Activated naive CD8-positive, alpha-beta T cell treated with anti-CD3 and anti-CD28 coated beads for 36 hours (primary cell): ENCODE measurements around the gene MRPL1. TPM values are rescaled to one million over a fixed set of nuclear protein-coding genes. Genes with fewer than 3 reads are reported as not detected.
"Not testable (repeated sequence)": the region's sequence is repeated elsewhere in the genome, so short reads cannot be mapped to it uniquely, and the experiment has no call there.

Experiments
- DNase-seq: peaks from one replicate; pipeline ENCODE4 v3.0.0; 2021
- H3K27ac Mint-ChIP-seq: one replicate; pipeline ENCODE4 v1.8.0; 2022; ENCODE audit warnings: mild to moderate bottlenecking, moderate library complexity, mixed read lengths
- H3K27me3 Mint-ChIP-seq: one replicate; pipeline ENCODE4 v1.8.0; 2022; ENCODE audit warnings: mild to moderate bottlenecking, mixed read lengths
- H3K36me3 Mint-ChIP-seq: one replicate; pipeline ENCODE4 v1.8.0; 2021; ENCODE audit warnings: mild to moderate bottlenecking, mixed read lengths
- H3K4me1 Mint-ChIP-seq: one replicate; pipeline ENCODE4 v1.8.0; 2021; ENCODE audit warnings: mixed read lengths
- H3K4me3 Mint-ChIP-seq: one replicate; pipeline ENCODE4 v1.8.0; 2022; ENCODE audit warnings: mild to moderate bottlenecking, moderate library complexity, mixed read lengths
- H3K9me3 Mint-ChIP-seq: one replicate; pipeline ENCODE4 v1.8.0; 2022; ENCODE audit warnings: mixed read lengths
- total RNA-seq, 2 experiments: library from RNA; stranded (reverse); gene quantifications; one replicate each; pipeline ENCODE4 v1.2.3, GENCODE V29; 2021

Gene MRPL1
- total RNA-seq, 2 experiments from 2014 or later, result 103 to 112 TPM

- no peak overlapping the region for H3K4me3 Mint-ChIP-seq
- H3K9me3 Mint-ChIP-seq, result peaks cover 18% of the 10 kb centered on the region
- peak overlapping the region; percentile 6 for H3K27ac Mint-ChIP-seq
- no peak for DNase-seq
- peaks cover 23% of the 10 kb centered on the region for H3K4me1 Mint-ChIP-seq
- peaks cover 64% of the 10 kb centered on the region for H3K36me3 Mint-ChIP-seq
- H3K27me3 Mint-ChIP-seq, result no peaks in the 10 kb centered on the region
These were observed 59.1 kb downstream of the MRPL1 start for GRCh38 chr4:77921701-77922100.

- Mint-ChIP-seq H3K36me3 (peaks cover 64% of the 10 kb centered on the region), H3K9me3 (peaks cover 18% of the 10 kb centered on the region), H3K4me1 (peaks cover 19% of the 10 kb centered on the region), H3K4me3 (no peak overlapping the region), H3K27ac (no peak overlapping the region), H3K27me3 (no peaks in the 10 kb centered on the region)
- DNase-seq, result no peak
These were observed 59.8 kb downstream of the MRPL1 start for GRCh38 chr4:77922158-77923094.

DNA sequence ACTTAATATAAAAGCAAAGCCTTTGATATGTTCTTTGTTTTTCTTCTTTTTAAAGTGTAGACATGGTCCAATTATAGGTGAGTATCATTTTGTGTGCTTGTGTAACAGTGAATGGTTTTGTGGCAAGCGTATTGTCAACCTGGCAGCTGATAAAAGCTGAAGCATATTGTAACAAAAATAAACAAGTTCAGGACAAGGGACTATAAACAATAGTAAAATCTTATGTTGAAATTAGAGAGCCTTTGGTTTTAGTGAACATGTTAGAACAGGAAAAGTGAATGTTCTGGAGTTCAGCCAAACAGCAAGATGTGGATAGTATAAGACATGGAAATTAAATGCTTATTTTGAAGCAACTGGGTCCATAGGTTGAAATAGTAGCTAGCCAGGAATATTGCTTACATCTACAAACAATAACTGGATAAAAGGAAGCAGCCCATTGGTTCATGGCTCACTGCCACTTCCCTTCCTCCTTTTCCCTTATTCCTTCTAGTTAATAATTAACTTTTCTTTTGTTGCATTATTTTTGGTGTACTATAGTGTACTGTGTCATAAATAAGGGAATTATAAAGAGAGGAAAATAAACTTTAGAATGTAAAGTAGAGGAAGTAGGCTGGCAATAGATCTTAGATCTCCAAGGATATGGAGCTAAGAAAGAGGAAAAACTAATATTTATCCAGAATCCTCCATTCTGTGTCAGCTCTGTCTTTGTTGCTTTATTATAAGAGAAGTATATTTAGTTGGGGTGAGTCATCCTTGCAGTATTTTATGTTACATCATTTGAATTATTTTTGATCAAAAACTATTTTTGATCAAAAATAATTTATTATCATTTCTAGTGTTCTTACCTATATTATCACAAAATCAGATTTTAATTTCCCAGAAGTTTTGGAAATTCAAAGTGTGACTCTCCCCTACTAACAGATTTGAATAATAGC, 65.6 kb downstream of the MRPL1 start:
- Mint-ChIP-seq H3K27me3 (no peaks in the 10 kb centered on the region), H3K9me3 (peaks cover 14% of the 10 kb centered on the region), H3K27ac (peak overlapping the region; percentile 38), H3K4me1 (peaks cover 2% of the 10 kb centered on the region), H3K4me3 (no peak overlapping the region), H3K36me3 (peaks cover 44% of the 10 kb centered on the region)
- no peak for DNase-seq

GRCh38 chr4:77930154-77930639, 67.6 kb downstream of the MRPL1 start:
- Mint-ChIP-seq H3K36me3 (peaks cover 43% of the 10 kb centered on the region), H3K27ac (no peak overlapping the region), H3K4me3 (no peak overlapping the region), H3K4me1 (peaks cover 2% of the 10 kb centered on the region), H3K9me3 (peaks cover 6% of the 10 kb centered on the region), H3K27me3 (no peaks in the 10 kb centered on the region)
- DNase-seq, result no peak

DNA sequence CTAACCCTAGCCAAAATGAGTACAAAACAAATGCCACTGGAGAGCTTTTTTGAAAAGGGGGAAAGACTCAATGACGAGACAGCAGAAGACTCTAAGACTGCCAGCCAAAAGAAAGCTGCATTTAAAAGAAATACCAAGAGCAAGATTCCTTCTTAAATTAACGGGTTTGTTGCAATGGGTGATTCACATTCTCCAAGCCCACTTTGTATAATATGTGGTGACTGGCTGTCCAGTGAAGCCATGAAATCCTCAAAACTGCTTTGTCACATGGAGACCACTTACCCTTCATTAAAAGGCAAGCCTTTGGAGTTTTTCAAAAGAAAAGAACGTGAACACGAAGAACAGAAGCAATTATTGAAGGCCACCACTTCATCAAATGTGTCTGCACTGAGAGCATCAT, 68.2 kb downstream of the MRPL1 start:
- peaks cover 2% of the 10 kb centered on the region for H3K4me1 Mint-ChIP-seq
- H3K27ac Mint-ChIP-seq, result no peak overlapping the region
- no peak for DNase-seq
- peaks cover 36% of the 10 kb centered on the region for H3K36me3 Mint-ChIP-seq
- no peaks in the 10 kb centered on the region for H3K27me3 Mint-ChIP-seq
- no peak overlapping the region for H3K4me3 Mint-ChIP-seq
- peaks cover 2% of the 10 kb centered on the region for H3K9me3 Mint-ChIP-seq

GRCh38 chr4:77931452-77932135, 69.0 kb downstream of the MRPL1 start:
- Mint-ChIP-seq H3K4me3 (no peak overlapping the region), H3K36me3 (peaks cover 34% of the 10 kb centered on the region), H3K27me3 (no peaks in the 10 kb centered on the region), H3K9me3 (no peaks in the 10 kb centered on the region), H3K4me1 (no peaks in the 10 kb centered on the region), H3K27ac (no peak overlapping the region)
- DNase-seq, result no peak

DNA sequence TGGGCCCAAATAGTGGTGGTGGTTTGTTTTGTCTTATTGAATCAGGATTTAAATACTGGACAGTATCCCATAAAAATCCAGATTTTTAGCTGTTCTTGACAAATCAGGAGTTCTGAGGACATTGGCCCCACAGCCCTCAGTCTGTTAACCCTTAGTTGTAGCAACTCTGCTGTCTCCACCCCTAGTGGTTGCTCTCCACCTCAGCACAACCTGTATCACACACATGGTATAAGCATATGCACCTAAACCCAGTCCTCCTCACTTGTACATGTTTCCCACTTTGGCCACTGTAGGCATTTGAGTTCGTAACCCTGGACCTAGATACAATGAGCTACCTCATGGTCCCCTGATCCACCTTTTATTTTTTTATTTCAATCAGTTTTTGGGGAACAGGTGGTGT, 75.9 kb downstream of the MRPL1 start:
- Mint-ChIP-seq H3K27ac (no peak overlapping the region), H3K4me1 (peaks cover 13% of the 10 kb centered on the region), H3K9me3 (peaks cover 22% of the 10 kb centered on the region), H3K27me3 (no peaks in the 10 kb centered on the region), H3K36me3 (peaks cover 79% of the 10 kb centered on the region), H3K4me3 (no peak overlapping the region)
- DNase-seq, result no peak

GRCh38 chr4:77945929-77946328, 83.3 kb downstream of the MRPL1 start:
- H3K4me3 Mint-ChIP-seq, H3K27me3 Mint-ChIP-seq, H3K27ac Mint-ChIP-seq, H3K4me1 Mint-ChIP-seq, DNase-seq: not testable (repeated sequence)
- peaks cover 54% of the 10 kb centered on the region for H3K36me3 Mint-ChIP-seq
- H3K9me3 Mint-ChIP-seq, result peaks cover 28% of the 10 kb centered on the region

DNA sequence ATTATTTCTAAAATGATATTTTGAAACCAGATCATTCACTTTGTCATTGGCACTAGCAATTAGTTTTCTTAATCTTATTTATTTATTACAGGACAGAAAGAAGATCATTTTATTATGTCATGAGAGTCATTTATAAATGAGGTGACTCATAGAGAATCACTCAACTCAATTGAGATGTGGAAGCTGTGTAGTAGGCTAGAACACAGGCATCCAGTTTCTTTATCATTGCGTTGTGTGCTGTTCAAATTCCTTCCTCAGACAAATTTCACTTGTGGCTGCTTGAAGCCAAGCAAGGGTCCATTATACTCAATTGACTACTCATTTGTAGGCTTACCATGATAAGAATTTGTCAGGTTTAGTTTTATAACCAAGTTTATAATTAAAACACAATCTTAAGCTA, 87.6 kb downstream of the MRPL1 start:
- peaks cover 4% of the 10 kb centered on the region for H3K9me3 Mint-ChIP-seq
- no peaks in the 10 kb centered on the region for H3K27me3 Mint-ChIP-seq
- H3K4me1 Mint-ChIP-seq, result peaks cover 12% of the 10 kb centered on the region
- peaks cover 35% of the 10 kb centered on the region for H3K36me3 Mint-ChIP-seq
- H3K4me3 Mint-ChIP-seq, result no peak overlapping the region
- DNase-seq, result no peak
- no peak overlapping the region for H3K27ac Mint-ChIP-seq

DNA sequence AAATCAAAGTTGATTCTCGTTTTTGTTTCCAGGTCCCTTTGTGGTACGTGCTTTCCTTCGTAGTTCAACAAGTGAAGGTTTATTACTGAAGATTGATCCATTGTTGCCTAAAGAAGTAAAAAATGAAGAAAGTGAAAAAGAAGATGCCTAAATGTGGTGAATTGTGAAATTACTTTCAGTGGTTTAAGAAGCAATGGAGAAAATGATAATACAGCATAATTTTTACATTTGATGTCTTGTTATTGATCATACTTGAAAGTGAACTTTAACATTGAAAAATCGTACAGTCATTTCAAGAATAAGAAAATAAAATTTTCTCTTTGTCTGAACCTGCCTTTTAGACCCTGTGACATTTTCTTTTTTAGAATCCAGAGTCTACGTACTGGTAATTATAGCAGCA, 89.8 kb downstream of the MRPL1 start:
- no peaks in the 10 kb centered on the region for H3K27me3 Mint-ChIP-seq
- peak overlapping the region; percentile 65 for H3K27ac Mint-ChIP-seq
- no peak overlapping the region for H3K4me3 Mint-ChIP-seq
- no peak for DNase-seq
- H3K36me3 Mint-ChIP-seq, result peaks cover 23% of the 10 kb centered on the region
- H3K9me3 Mint-ChIP-seq, result no peaks in the 10 kb centered on the region
- peaks cover 19% of the 10 kb centered on the region for H3K4me1 Mint-ChIP-seq

DNA sequence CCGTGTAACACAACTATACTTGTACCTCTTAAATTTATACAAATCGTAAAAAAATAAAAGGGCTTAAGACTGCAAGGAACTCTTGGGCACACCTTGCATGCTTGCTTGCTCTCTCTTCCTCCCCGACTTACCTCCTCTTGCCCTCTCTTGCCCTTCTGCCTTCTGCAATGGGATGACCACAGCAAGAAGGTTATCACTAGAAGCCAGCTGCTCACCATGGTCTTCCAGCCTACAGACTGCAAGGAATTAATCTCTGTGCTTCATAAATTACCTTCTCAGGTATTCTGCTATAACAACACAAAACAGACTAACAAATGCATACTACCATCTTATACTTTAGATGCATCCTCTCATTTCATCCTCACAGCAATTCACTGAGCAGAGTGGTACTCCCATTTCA, 92.1 kb downstream of the MRPL1 start:
- Mint-ChIP-seq H3K36me3 (peaks cover 23% of the 10 kb centered on the region), H3K27ac (peak overlapping the region; percentile 75), H3K9me3 (no peaks in the 10 kb centered on the region), H3K4me3 (no peak overlapping the region), H3K27me3 (no peaks in the 10 kb centered on the region), H3K4me1 (peaks cover 21% of the 10 kb centered on the region)
- no peak for DNase-seq

- Mint-ChIP-seq H3K9me3 (no peaks in the 10 kb centered on the region), H3K36me3 (peaks cover 14% of the 10 kb centered on the region), H3K27me3 (no peaks in the 10 kb centered on the region), H3K4me3 (no peak overlapping the region), H3K27ac (peak overlapping the region; percentile 54), H3K4me1 (peaks cover 17% of the 10 kb centered on the region)
- no peak for DNase-seq
These were observed 94.3 kb downstream of the MRPL1 start for GRCh38 chr4:77956917-77957316.

GRCh38 chr4:77958897-77959296, 96.3 kb downstream of the MRPL1 start:
- DNase-seq, result no peak
- Mint-ChIP-seq H3K9me3 (no peaks in the 10 kb centered on the region), H3K4me3 (no peak overlapping the region), H3K27ac (no peak overlapping the region), H3K36me3 (peaks cover 4% of the 10 kb centered on the region), H3K27me3 (no peaks in the 10 kb centered on the region), H3K4me1 (peaks cover 16% of the 10 kb centered on the region)

GRCh38 chr4:77959566-77960338, 97.1 kb downstream of the MRPL1 start:
- Mint-ChIP-seq H3K9me3 (no peaks in the 10 kb centered on the region), H3K4me1 (peaks cover 16% of the 10 kb centered on the region), H3K27ac (no peak overlapping the region), H3K27me3 (no peaks in the 10 kb centered on the region), H3K36me3 (peaks cover 2% of the 10 kb centered on the region), H3K4me3 (no peak overlapping the region)
- no peak for DNase-seq
